Esophagus mucosa (tissue), 1 donor: ENCODE measurements around the gene KLK14. TPM values are rescaled to one million over a fixed set of nuclear protein-coding genes. Genes with fewer than 3 reads are reported as not detected.
A peak's percentile ranks its signal among the peaks of the same experiment; 100 is the strongest.

ENCODE experiments used
- ATAC-seq: fragments of 200-7000 bp; cut with Tn5 transposase; one replicate; pipeline ENCODE4 v1.9.1; 2020
- total RNA-seq: library from RNA; stranded (reverse); gene quantifications from one replicate; pipeline ENCODE4 v1.2.4, GENCODE V29; 2023
- donor health status: DM: yes; HTN: yes; CAD: no.

KLK14 gene
- total RNA-seq, 1 donor from 2014 or later: 0.68 TPM

- ATAC-seq: no peak
Observed at GRCh38 chr19:51084505-51084904, 1.8 kb upstream of the KLK14 start.

- no peak for ATAC-seq
Observed at GRCh38 chr19:51083783-51084182, 1.1 kb upstream of the KLK14 start.

GRCh38 chr19:51083181-51083580 is 494 bp upstream of the KLK14 start:
- ATAC-seq: no peak

- no peak for ATAC-seq
Observed at GRCh38 chr19:51081476-51081875, 1.2 kb downstream of the KLK14 start.

- ATAC-seq: peak; percentile 4
Observed at GRCh38 chr19:51079481-51080110, 3.1 kb downstream of the KLK14 start.

GRCh38 chr19:51078731-51079130 is 4.0 kb downstream of the KLK14 start:
- ATAC-seq: no peak

- no peak for ATAC-seq
Observed at GRCh38 chr19:51078104-51078503, 4.6 kb downstream of the KLK14 start.

GRCh38 chr19:51076631-51077213 is 6.0 kb downstream of the KLK14 start:
- ATAC-seq: peak; percentile 52

- peak; percentile 74 for ATAC-seq
Observed at GRCh38 chr19:51075998-51076397, 6.7 kb downstream of the KLK14 start.

GRCh38 chr19:51071095-51071405 is 11.6 kb downstream of the KLK14 start:
- peak; percentile 39 for ATAC-seq

GRCh38 chr19:51070334-51071094 is 12.2 kb downstream of the KLK14 start:
- ATAC-seq: no peak

- peak; percentile 24 for ATAC-seq
Observed at GRCh38 chr19:51066393-51067186, 16.1 kb downstream of the KLK14 start.

GRCh38 chr19:51065221-51065960 is 17.3 kb downstream of the KLK14 start:
- peak; percentile 76 for ATAC-seq

- ATAC-seq: peak; percentile 80
Observed at GRCh38 chr19:51064534-51065220, 18.0 kb downstream of the KLK14 start, which contains the start of gene KLK13. KLK13 (minus strand) TSS chr19:51065092; CDS start chr19:51065067, 25 bp downstream.

GRCh38 chr19:51063664-51064063 is 19.0 kb downstream of the KLK14 start:
- no peak for ATAC-seq

- no peak for ATAC-seq
Observed at GRCh38 chr19:51060973-51061372, 21.7 kb downstream of the KLK14 start.

- no peak for ATAC-seq
Observed at GRCh38 chr19:51060336-51060735, 22.4 kb downstream of the KLK14 start.

GRCh38 chr19:51059715-51060114 is 23.0 kb downstream of the KLK14 start:
- peak; percentile 8 for ATAC-seq

- no peak for ATAC-seq
Observed at GRCh38 chr19:51055866-51056265, 26.8 kb downstream of the KLK14 start.

- peak; percentile 17 for ATAC-seq
Observed at GRCh38 chr19:51047031-51047335, 35.7 kb downstream of the KLK14 start.

GRCh38 chr19:51044327-51044726 is 38.4 kb downstream of the KLK14 start:
- ATAC-seq: peak; percentile 37

GRCh38 chr19:51043497-51043896 is 39.2 kb downstream of the KLK14 start:
- ATAC-seq: no peak
